Kidney capillary endothelial cell (primary cell): ENCODE measurements around the gene PALB2.

Source experiments
- DNase-seq: peaks from one replicate; pipeline ENCODE4 v3.0.0-alpha.2; 2018; ENCODE audit warnings: low spot score

PALB2 gene

GRCh38 chr16:23640931-23641765, at the start of gene PALB2, which contains the start of gene DCTN5:
Gene PALB2, minus strand, starts transcription at chr16:23641310. Its CDS starts 153 bp downstream, at chr16:23641157.
Gene DCTN5, plus strand, starts transcription at chr16:23641466. Its CDS starts 77 bp downstream, at chr16:23641543.
- peak; percentile 94 for DNase-seq

GRCh38 chr16:23689442-23690187, 48.5 kb upstream of the PALB2 start:
- no peak for DNase-seq

DNA sequence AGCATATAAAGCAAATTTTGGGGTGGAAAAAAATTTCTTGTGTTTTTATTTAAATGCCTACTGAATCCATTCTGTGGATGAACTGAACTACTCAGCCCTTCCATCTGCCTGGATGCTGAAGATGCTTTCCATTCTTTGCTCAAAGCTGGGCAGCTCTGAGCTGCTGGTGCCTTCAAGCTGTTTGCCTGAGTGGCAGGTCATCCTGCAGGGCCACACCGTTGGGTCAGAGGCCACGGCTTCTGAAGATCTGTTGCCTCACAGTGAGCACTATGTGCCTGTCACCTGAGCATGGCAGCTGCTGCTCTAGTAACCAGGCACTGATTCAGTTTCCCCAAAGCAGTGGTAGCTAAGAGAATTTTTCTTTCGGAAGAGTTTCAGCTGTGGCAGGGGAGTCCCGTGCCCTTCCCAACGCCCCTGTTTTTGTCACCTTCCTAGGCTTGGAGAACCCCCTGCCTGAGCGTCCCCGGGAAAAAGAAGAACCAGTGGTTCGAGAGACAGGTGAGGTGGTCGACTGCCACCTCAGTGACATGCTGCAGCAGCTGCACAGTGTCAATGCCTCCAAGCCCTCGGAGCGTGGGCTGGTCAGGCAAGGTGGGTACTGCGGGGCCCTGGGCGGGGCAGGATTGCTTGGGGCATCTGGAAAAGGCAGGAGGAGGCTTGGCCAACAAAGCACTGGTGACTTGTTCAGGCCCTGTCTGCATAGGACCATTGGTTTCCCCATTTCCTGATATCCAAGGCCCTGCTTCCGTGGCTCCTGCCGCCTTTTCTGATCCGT, 46.1 kb upstream of the PALB2 start:
- no peak for DNase-seq

- no peak for DNase-seq
Measured at GRCh38 chr16:23683487-23683886, 42.4 kb upstream of the PALB2 start.

- DNase-seq: no peak
Measured at GRCh38 chr16:23682181-23682580, 41.1 kb upstream of the PALB2 start.

DNA sequence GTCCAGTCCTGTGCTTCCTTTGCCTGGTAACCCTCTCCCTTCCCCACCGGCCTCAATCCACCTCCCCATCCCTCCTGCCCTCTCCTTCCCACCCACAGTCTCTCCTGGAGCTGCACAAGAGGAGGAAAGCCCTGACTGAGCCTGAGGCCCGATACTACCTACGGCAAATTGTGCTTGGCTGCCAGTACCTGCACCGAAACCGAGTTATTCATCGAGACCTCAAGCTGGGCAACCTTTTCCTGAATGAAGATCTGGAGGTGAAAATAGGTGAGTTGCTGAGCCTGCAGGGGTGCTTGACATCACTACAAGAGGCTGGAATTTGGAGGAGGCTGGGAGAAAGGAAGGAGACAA, 38.9 kb upstream of the PALB2 start:
- DNase-seq: no peak

GRCh38 chr16:23679274-23679985, 38.3 kb upstream of the PALB2 start:
- peak; percentile 30 for DNase-seq

DNA sequence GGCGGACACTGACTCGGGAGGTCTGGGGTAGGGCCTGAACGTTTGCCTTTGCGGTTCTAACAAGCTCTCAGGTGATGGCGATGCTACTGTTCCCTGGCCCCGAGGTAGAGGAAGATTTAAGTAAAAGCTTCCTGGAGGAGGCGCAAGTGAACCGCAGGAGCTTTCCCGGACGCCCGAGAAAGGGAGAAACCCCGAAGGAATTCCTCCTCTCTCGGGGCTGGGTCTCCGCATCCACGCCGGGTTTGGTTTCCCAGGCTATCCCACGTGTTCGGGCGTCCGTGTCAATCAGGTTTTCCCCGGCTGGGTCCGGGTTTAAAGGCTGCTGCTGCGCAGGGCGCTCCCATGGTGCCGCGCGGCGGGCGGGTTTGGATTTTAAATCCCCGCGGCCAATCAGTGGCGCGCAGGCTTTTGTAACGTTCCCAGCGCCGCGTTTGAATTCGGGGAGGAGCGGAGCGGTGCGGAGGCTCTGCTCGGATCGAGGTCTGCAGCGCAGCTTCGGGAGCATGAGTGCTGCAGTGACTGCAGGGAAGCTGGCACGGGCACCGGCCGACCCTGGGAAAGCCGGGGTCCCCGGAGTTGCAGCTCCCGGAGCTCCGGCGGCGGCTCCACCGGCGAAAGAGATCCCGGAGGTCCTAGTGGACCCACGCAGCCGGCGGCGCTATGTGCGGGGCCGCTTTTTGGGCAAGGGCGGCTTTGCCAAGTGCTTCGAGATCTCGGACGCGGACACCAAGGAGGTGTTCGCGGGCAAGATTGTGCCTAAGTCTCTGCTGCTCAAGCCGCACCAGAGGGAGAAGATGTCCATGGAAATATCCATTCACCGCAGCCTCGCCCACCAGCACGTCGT, 37.5 kb upstream of the PALB2 start, which contains the start of gene PLK1:
TSS of gene PLK1 (plus strand) at position 460 of the 844 bp plus-strand sequence. CDS start at position 504, 44 bp downstream.
- DNase-seq: peak; percentile 78

DNA sequence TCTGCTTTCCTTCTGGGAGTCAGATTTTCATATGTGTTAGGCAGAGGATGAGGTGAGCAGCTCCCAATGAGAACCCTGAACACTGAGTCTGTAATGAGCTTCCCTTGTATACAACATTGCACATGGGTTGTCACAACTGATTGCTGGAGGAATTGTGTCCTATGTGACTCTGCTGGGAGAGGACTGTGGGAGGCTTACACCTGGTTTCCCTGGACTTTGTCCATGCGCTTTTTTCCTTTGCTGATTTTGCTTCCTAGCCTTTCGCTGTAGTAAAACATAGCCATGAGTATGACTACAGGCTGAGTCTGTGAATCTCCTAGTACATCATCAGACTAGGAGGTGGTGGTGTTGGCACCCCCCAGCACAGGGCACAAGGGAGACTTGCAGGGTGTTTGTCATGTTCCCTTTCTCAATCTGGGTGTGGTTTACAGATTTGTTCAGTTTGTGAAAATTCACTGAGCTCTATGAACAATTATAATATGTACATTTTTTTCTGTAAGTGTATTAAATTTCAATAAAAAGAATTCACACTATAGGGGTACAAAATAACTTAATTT, 35.9 kb upstream of the PALB2 start:
- DNase-seq: no peak

- DNase-seq: no peak
Measured at GRCh38 chr16:23673971-23674614, 33.0 kb upstream of the PALB2 start.

- DNase-seq: peak; percentile 83
Measured at GRCh38 chr16:23670137-23670776, 29.1 kb upstream of the PALB2 start.

DNA sequence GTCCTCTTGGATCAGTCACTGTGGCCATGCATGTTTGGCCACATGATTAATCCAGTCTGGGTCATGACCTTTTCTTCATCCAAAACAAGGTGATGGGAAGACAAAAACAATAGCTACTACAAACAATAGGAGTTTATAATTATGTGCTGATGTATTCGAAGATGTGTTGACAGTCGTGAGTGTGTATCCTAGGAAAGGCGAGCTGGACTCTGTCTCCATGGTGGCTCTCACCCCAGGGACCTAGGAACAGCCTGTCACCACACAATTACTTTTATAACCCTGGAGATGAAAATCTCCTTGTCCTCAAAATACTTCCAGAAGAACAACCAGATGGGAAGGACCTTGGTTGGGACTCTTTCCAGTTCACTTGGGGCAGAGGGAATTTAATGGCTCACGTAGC, 27.8 kb upstream of the PALB2 start:
- DNase-seq: peak; percentile 22

DNA sequence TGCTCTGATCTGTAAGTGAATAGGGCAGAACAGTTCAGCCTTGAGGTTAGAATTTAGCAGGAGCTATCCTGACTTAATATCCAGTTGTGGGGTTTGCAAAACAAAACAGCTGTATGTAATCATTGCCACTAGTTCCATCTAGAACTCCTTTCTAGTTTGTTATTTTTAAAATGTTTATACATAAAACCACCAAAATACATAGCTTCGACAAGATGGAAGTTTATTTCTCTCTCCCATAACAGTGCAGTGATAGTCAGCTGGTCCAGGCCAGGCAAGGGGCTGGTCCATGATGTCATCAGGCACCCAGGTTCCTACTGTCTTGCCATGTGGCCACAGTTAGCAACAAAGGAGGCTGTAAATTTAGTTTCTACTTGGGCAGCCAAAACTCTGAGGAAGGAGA, 27.1 kb upstream of the PALB2 start:
- no peak for DNase-seq

GRCh38 chr16:23667355-23667659, 26.2 kb upstream of the PALB2 start:
- no peak for DNase-seq

DNA sequence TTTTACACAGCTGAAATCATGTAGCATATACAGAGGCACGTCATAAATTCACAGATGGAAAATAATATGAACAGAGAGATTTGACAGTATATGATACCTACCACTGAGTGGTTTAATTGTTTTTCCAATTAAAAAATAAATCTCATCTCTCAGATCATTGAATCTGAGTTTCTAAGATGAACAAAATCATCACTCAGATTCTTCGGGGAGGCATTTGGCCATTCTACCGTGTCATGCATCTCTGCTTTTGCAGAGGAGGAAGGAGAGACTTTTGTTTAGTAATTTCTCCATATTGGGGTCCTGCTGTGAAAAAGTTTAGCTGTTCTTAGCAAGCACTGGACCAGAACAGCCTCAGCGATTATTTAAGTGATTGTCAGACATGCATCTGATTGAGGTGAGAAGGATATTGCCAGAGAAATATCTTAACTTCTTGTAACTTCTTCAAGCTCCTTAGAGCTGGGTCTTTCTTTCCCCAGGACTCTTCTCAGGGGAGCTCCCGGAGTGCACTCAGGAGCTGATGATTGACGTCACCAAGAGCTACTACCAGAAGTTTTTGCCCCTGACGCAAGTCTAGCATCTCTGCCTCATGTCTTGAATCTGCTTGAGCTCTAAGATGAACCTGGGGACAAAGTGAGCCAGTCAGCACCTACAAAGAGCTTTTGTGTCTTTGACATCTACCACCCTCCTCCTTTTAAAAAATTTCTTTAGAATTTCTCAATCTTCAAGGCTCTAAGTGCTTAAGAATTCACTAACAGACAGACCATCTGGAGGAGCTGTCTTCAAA, 25.7 kb upstream of the PALB2 start:
- no peak for DNase-seq

DNA sequence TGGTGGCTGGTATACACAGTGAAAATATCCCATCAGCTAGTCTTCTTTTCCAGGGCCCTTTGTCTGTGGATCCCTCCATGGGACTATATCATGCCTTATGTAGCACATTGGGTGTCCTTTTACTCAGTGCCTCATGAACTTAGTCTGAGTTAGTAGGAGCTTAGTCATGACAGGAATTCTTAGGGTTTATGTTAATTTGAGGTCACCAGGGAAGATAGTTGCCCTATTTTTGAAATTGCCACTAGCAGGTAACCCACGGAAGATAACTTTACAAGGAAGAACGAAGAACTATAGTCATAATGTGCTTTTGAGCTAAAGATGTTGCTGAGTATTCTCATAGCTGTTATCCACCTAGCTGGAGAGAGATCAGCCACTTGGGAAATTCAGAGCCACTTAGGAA, 22.8 kb upstream of the PALB2 start:
- DNase-seq: no peak

DNA sequence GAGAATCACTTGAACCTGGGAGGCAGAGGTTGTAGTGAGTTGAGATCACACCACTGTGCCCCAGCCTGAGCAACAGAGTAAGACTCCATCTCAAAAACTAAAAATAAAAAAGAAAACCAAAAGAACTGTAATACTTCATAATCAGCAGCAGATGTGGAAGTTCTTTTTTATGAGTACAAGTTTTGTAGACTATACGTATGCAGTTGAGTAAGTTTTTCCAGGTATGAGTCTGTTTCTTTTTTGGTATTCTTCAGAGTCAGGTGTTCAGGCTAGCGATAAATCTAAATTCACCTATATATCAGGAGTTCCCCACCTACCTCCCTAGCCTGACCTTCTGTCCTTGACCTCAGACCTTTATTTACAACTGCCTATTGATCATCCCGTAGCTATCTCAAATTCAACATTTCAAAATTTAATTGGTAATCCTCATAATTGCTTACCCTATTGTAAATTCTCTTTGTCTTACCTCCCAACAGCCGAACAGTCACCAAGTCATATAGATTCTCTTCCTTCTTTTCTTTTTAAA, 10.9 kb upstream of the PALB2 start:
- no peak for DNase-seq

- DNase-seq: peak; percentile 34
Measured at GRCh38 chr16:23650674-23651416, 9.7 kb upstream of the PALB2 start.
